H7 (cell line): ENCODE measurements around the gene NFAM1. TPM values are rescaled to one million over a fixed set of nuclear protein-coding genes. Genes with fewer than 3 reads are reported as not detected.

Experiments
- DNase-seq: peaks from one replicate; pipeline ENCODE4 v3.0.0; 2012
- H3K27me3 ChIP-seq: 2 replicates; pipeline ENCODE4 v1.6.0; 2011; ENCODE audit warnings: mild to moderate bottlenecking, low read length; ENCODE audit not compliant: control insufficient read depth, insufficient read depth
- H3K36me3 ChIP-seq: replicated peaks from 2 replicates; pipeline ENCODE4 v1.5.1; 2011; ENCODE audit warnings: low read length; ENCODE audit not compliant: control insufficient read depth, insufficient read depth
- H3K4me3 ChIP-seq: 2 replicates; pipeline ENCODE4 v1.5.1; 2011; ENCODE audit warnings: low read depth, mild to moderate bottlenecking, control low read depth, low read length, moderate library complexity; ENCODE audit not compliant: insufficient read depth
- total RNA-seq: library from RNA; depleted of rRNA; stranded (reverse); fragments of >200 nt; shearing (Covaris generic); gene quantifications from 2 replicates; pipeline ENCODE4 v1.2.3, GENCODE V29; 2014

The NFAM1 gene
- total RNA-seq, 1 experiment from 2014 or later = 0.69 TPM

GRCh38 chr22:42414565-42415303, 17.5 kb downstream of the NFAM1 start:
- H3K4me3 ChIP-seq = no peak overlapping the region
- no peaks in the 10 kb centered on the region for H3K27me3 ChIP-seq
- no peaks in the 10 kb centered on the region for H3K36me3 ChIP-seq
- no peak for DNase-seq

GRCh38 chr22:42414021-42414420, 18.2 kb downstream of the NFAM1 start:
- Histone ChIP-seq H3K4me3 (no peak overlapping the region), H3K27me3 (no peaks in the 10 kb centered on the region), H3K36me3 (no peaks in the 10 kb centered on the region)
- no peak for DNase-seq

- peak; percentile 80 for DNase-seq
- H3K27me3 ChIP-seq = no peaks in the 10 kb centered on the region
- H3K36me3 ChIP-seq = no peaks in the 10 kb centered on the region
- no peak overlapping the region for H3K4me3 ChIP-seq
Observed at GRCh38 chr22:42412744-42413333, 19.4 kb downstream of the NFAM1 start.

GRCh38 chr22:42410708-42411107, 21.5 kb downstream of the NFAM1 start:
- Histone ChIP-seq H3K27me3 (no peaks in the 10 kb centered on the region), H3K36me3 (no peaks in the 10 kb centered on the region), H3K4me3 (no peak overlapping the region)
- no peak for DNase-seq

- Histone ChIP-seq H3K36me3 (no peaks in the 10 kb centered on the region), H3K27me3 (no peaks in the 10 kb centered on the region; the same call in 1 of the 2 replicates), H3K4me3 (no peak overlapping the region)
- DNase-seq = no peak
Observed at GRCh38 chr22:42408810-42409529, 23.2 kb downstream of the NFAM1 start.

GRCh38 chr22:42408276-42408675, 23.9 kb downstream of the NFAM1 start:
- Histone ChIP-seq H3K36me3 (no peaks in the 10 kb centered on the region), H3K27me3 (no peaks in the 10 kb centered on the region; the same call in 1 of the 2 replicates), H3K4me3 (no peak overlapping the region)
- no peak for DNase-seq

GRCh38 chr22:42404266-42404665, 27.9 kb downstream of the NFAM1 start:
- no peaks in the 10 kb centered on the region; the same call in 1 of the 2 replicates for H3K27me3 ChIP-seq
- peak; percentile 77 for DNase-seq
- H3K4me3 ChIP-seq = no peak overlapping the region
- H3K36me3 ChIP-seq = no peaks in the 10 kb centered on the region

GRCh38 chr22:42401535-42402334, 30.5 kb downstream of the NFAM1 start:
- DNase-seq = peak; percentile 66
- Histone ChIP-seq H3K4me3 (no peak overlapping the region), H3K36me3 (no peaks in the 10 kb centered on the region)

GRCh38 chr22:42400811-42401534, 31.2 kb downstream of the NFAM1 start:
- Histone ChIP-seq H3K4me3 (no peak overlapping the region), H3K36me3 (no peaks in the 10 kb centered on the region), H3K27me3 (no peaks in the 10 kb centered on the region; the same call in 1 of the 2 replicates)
- DNase-seq = no peak

More at GRCh38 chr22:42401535-42402334, 30.5 kb downstream of the NFAM1 start:
- no peaks in the 10 kb centered on the region; the same call in 1 of the 2 replicates for H3K27me3 ChIP-seq

GRCh38 chr22:42399315-42400271, 32.6 kb downstream of the NFAM1 start:
- peak; percentile 78 for DNase-seq
- H3K27me3 ChIP-seq = no peaks in the 10 kb centered on the region
- H3K4me3 ChIP-seq = no peak overlapping the region
- no peaks in the 10 kb centered on the region for H3K36me3 ChIP-seq

GRCh38 chr22:42397332-42398249, 34.6 kb downstream of the NFAM1 start:
- H3K36me3 ChIP-seq = no peaks in the 10 kb centered on the region
- H3K27me3 ChIP-seq = no peaks in the 10 kb centered on the region
- no peak overlapping the region for H3K4me3 ChIP-seq
- no peak for DNase-seq

GRCh38 chr22:42396621-42397331, 35.4 kb downstream of the NFAM1 start:
- peak; percentile 66 for DNase-seq
- Histone ChIP-seq H3K27me3 (no peaks in the 10 kb centered on the region), H3K4me3 (no peak overlapping the region), H3K36me3 (no peaks in the 10 kb centered on the region)
